ENCODE data around the gene EGFL7. TPM values are rescaled to one million over a fixed set of nuclear protein-coding genes. Genes with fewer than 3 reads are reported as not detected.

EGFL7 gene
- total and polyA plus RNA-seq, 10 of the 15 experiments (the other 5 are each of a cell fraction or from before 2014, with no cell fraction given): 0.06 to 0.46 (median 0.19) TPM; not detected in 5

DNA sequence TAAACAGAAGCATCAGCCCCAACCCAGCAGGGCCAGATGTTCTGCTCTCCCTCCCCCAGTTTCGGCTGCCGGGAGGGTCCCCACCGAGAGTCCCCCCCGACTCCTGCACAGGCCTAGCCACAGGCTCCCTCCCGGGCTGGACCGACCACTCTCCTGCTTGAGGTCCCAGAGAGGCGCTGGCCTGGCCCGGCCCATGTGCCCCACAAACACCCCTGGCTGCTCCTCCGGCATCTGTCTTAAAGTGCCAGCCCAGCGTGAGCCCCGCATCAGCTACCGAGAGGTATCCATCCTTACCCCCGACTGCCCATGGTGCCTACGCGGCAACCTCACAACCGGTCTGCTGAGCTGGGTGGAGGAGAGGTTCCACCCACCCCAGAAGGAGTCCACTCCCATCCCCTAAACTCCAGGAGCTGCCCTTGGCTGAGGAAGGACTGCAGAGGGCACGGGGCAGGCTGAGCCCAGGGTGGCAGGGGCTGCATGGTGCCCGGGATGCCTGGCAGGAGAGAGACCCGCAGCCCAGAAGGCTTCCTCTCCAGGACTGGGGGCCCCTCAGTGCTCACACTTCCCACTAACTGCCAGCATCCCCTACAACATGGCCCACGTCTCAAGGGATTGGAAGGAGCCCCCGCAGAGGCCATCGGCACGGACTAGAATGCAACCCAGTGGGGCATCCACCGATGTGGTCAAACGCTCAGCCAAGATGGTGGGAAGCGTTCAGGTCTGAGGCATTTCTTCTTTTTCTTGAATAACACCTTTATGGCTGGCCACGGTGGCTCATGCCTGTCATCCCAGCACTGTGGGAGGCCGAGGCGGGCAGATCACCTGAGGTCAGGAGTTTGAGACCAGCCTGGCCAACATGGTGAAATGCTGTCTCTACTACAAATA, 15.6 kb upstream of the EGFL7 start:
- POLR2A ChIA-PET: no interaction called here
- WGBS (ENCODE audit: insufficient coverage, insufficient replicate concordance, low lambda C conversion rate, missing lambda C conversion rate): 27% methylated on average over 29 of the region's 29 CpGs
- H3K27me3 ChIP-seq (replicated peaks in 1 of 2; ENCODE audit: control insufficient read depth in 2 of 2, insufficient read depth in 2 of 2, low read length in 1 of 2): peaks cover 0 to 5% of the 10 kb centered on the region in 2 experiments; a peak in 3 of 4 replicates
- in situ Hi-C loops (cut with MboI): no loop called here
- no peaks in the 10 kb centered on the region for H3K36me3 ChIP-seq (ENCODE audit: control insufficient read depth in 2 of 2, insufficient read depth in 2 of 2, low read length in 1 of 2)
- no peak overlapping the region for H3K4me2 ChIP-seq (ENCODE audit: control insufficient read depth, insufficient read depth)
- FAIRE-seq: no peak
- no peak for DNase-seq (ENCODE audit: low read depth, low spot score)
- no peaks in the 10 kb centered on the region for H3K9me3 ChIP-seq (replicated peaks; ENCODE audit: control insufficient read depth, insufficient read depth, low read length)
- no peak for ATAC-seq
- no TSS peak for BruUV-seq (replicated peaks)
- TF ChIP-seq, protein P1, sequence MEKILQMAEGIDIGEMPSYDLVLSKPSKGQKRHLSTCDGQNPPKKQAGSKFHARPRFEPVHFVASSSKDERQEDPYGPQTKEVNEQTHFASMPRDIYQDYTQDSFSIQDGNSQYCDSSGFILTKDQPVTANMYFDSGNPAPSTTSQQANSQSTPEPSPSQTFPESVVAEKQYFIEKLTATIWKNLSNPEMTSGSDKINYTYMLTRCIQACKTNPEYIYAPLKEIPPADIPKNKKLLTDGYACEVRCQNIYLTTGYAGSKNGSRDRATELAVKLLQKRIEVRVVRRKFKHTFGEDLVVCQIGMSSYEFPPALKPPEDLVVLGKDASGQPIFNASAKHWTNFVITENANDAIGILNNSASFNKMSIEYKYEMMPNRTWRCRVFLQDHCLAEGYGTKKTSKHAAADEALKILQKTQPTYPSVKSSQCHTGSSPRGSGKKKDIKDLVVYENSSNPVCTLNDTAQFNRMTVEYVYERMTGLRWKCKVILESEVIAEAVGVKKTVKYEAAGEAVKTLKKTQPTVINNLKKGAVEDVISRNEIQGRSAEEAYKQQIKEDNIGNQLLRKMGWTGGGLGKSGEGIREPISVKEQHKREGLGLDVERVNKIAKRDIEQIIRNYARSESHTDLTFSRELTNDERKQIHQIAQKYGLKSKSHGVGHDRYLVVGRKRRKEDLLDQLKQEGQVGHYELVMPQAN (conservative IDR thresholded peaks at IDR 0.05): no peak
- TF ChIP-seq, protein P2, sequence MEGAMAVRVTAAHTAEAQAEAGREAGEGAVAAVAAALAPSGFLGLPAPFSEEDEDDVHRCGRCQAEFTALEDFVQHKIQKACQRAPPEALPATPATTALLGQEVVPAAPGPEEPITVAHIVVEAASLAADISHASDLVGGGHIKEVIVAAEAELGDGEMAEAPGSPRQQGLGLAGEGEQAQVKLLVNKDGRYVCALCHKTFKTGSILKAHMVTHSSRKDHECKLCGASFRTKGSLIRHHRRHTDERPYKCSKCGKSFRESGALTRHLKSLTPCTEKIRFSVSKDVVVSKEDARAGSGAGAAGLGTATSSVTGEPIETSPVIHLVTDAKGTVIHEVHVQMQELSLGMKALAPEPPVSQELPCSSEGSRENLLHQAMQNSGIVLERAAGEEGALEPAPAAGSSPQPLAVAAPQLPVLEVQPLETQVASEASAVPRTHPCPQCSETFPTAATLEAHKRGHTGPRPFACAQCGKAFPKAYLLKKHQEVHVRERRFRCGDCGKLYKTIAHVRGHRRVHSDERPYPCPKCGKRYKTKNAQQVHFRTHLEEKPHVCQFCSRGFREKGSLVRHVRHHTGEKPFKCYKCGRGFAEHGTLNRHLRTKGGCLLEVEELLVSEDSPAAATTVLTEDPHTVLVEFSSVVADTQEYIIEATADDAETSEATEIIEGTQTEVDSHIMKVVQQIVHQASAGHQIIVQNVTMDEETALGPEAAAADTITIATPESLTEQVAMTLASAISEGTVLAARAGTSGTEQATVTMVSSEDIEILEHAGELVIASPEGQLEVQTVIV (IDR thresholded peaks at IDR 0.05; ENCODE audit: borderline replicate concordance, partially characterized antibody): no peak
- TF ChIP-seq MXI1 (IDR thresholded peaks at IDR 0.05; ENCODE audit: low read depth, low read length) (no peak), NR2C2 (IDR thresholded peaks at IDR 0.05; ENCODE audit: borderline replicate concordance, control insufficient read depth, insufficient read length, low read depth) (no peak), CHD1 (IDR thresholded peaks at IDR 0.05; ENCODE audit: low read depth, low read length) (no peak), ZBED1 (IDR thresholded peaks at IDR 0.05; ENCODE audit: borderline replicate concordance) (no peak)
- TF ChIP-seq, protein P3, sequence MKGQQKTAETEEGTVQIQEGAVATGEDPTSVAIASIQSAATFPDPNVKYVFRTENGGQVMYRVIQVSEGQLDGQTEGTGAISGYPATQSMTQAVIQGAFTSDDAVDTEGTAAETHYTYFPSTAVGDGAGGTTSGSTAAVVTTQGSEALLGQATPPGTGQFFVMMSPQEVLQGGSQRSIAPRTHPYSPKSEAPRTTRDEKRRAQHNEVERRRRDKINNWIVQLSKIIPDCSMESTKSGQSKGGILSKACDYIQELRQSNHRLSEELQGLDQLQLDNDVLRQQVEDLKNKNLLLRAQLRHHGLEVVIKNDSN (IDR thresholded peaks at IDR 0.05; ENCODE audit: borderline replicate concordance, extremely low read length, insufficient read depth, low read depth, low read length): no peak
- TF ChIP-seq, protein P4, sequence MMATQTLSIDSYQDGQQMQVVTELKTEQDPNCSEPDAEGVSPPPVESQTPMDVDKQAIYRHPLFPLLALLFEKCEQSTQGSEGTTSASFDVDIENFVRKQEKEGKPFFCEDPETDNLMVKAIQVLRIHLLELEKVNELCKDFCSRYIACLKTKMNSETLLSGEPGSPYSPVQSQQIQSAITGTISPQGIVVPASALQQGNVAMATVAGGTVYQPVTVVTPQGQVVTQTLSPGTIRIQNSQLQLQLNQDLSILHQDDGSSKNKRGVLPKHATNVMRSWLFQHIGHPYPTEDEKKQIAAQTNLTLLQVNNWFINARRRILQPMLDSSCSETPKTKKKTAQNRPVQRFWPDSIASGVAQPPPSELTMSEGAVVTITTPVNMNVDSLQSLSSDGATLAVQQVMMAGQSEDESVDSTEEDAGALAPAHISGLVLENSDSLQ (IDR thresholded peaks at IDR 0.05): no peak
- no peaks in the 10 kb centered on the region for H4K20me1 ChIP-seq (ENCODE audit: control insufficient read depth, insufficient read depth)
- H3K79me2 ChIP-seq (ENCODE audit: control insufficient read depth, insufficient read depth, low read length): no peaks in the 10 kb centered on the region
- no peak overlapping the region for H3K4me3 ChIP-seq
- H3K27ac ChIP-seq (ENCODE audit: control insufficient read depth, insufficient read depth): no peak overlapping the region
- peaks cover 12% of the 10 kb centered on the region for H3K4me1 ChIP-seq (ENCODE audit: control insufficient read depth, insufficient read depth, low read length)
- RAD21 ChIA-PET (ENCODE audit: unreplicated experiment): interaction anchor here (0.6 to 2.0 kb wide), 2 partner anchors 158 to 163 kb away, joined by 3 to 5 read pairs; no protein-coding TSS in a partner anchor
- H3K9ac ChIP-seq (ENCODE audit: control insufficient read depth, insufficient read depth, low read length): no peak overlapping the region
- H2AFZ ChIP-seq (ENCODE audit: control insufficient read depth, low read depth, low read length): peak overlapping the region; percentile 58
- SMC1A ChIA-PET (ENCODE audit: uncharacterized antibody, unreplicated experiment): interaction anchor here (0.6 to 1.0 kb wide), 4 partner anchors 159 to 403 kb away, joined by 3 read pairs; no protein-coding TSS in a partner anchor
- CTCF ChIA-PET: interaction anchor here (0.6 to 2.1 kb wide), 4 partner anchors 15 to 161 kb away, joined by 3 to 10 read pairs (median 4); no protein-coding TSS in a partner anchor
- intact Hi-C loops (cut with micrococcal nuclease; ENCODE audit: unreplicated experiment): no loop called here

Measured in GM12878 (cell line).